ENCODE data around the gene RAB40C.

RAB40C gene

GRCh38 chr16:652454-653305 lies 62.8 kb downstream of the RAB40C start:
- no peak for DNase-seq (ENCODE audit: low read depth in 2 of 2)
- no peak overlapping the region for H3K4me3 ChIP-seq (replicated peaks in 1 of 2; ENCODE audit: low read depth in 2 of 2, low read length in 2 of 2)
- TF ChIP-seq CTCF (IDR thresholded peaks at IDR 0.05; ENCODE audit: low read depth, low read length) = no peak

DNA sequence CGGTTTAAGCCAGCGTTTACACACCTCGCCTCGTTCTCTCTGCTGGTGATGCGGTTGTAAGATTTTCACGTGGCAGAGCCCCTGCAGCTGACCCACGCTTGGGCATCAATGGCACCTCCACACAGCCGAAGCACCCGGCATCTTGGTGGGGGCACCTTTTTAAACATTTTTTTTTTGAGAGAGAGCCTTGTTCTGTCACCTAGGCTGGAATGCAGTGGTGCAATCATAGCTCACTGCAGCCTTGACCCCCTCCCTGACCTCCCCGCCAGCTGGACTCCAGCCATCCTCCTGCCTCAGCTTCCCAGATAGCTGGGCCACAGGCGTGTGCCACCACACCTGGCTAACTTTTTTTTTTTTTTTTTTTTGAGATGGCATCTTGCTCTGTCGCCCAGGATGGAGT lies 64.2 kb downstream of the RAB40C start:
- H3K4me3 ChIP-seq (replicated peaks in 1 of 2; ENCODE audit: low read depth in 2 of 2, low read length in 2 of 2) = no peak overlapping the region
- TF ChIP-seq CTCF (IDR thresholded peaks at IDR 0.05; ENCODE audit: low read depth, low read length) = no peak
- no peak for DNase-seq (ENCODE audit: low read depth in 2 of 2)

GRCh38 chr16:657487-657886 lies 67.6 kb downstream of the RAB40C start:
- no peak for TF ChIP-seq CTCF (IDR thresholded peaks at IDR 0.05; ENCODE audit: low read depth, low read length)
- DNase-seq (ENCODE audit: low read depth in 2 of 2) = no peak
- H3K4me3 ChIP-seq (replicated peaks in 1 of 2; ENCODE audit: low read depth in 2 of 2, low read length in 2 of 2) = no peak overlapping the region

- H3K4me3 ChIP-seq (replicated peaks in 1 of 2; ENCODE audit: low read depth in 2 of 2, low read length in 2 of 2) = no peak overlapping the region
- no peak for TF ChIP-seq CTCF (IDR thresholded peaks at IDR 0.05; ENCODE audit: low read depth, low read length)
- no peak for DNase-seq (ENCODE audit: low read depth in 2 of 2)
These were observed 69.1 kb downstream of the RAB40C start for GRCh38 chr16:658679-659571.

- TF ChIP-seq CTCF (IDR thresholded peaks at IDR 0.05; ENCODE audit: low read depth, low read length) = no peak
- no peak overlapping the region for H3K4me3 ChIP-seq (replicated peaks in 1 of 2; ENCODE audit: low read depth in 2 of 2, low read length in 2 of 2)
- no peak for DNase-seq (ENCODE audit: low read depth in 2 of 2)
These were observed 69.8 kb downstream of the RAB40C start for GRCh38 chr16:659618-660017.

- TF ChIP-seq CTCF (IDR thresholded peaks at IDR 0.05; ENCODE audit: low read depth, low read length) = no peak
These were observed 70.2 kb downstream of the RAB40C start for GRCh38 chr16:660132-660458.

More at GRCh38 chr16:660132-660458, 70.2 kb downstream of the RAB40C start:
- no peak overlapping the region for H3K4me3 ChIP-seq (replicated peaks in 1 of 2; ENCODE audit: low read depth in 2 of 2, low read length in 2 of 2)
- DNase-seq (ENCODE audit: low read depth in 2 of 2) = no peak

All from cardiac fibroblast (primary cell).